ACC112 (cell line): ENCODE results near the gene L3MBTL3.
A peak's percentile ranks its signal among the peaks of the same experiment; 100 is the strongest.

Experiments used
- H2AFZ ChIP-seq: fragments of 200-600 bp; sonication (generic); one replicate; pipeline ENCODE4 v1.6.0; 2017; ENCODE audit warnings: antibody characterized with exemption, low read length; ENCODE audit not compliant: unreplicated experiment
- H3K27ac ChIP-seq: fragments of 200-600 bp; sonication (generic); 2 replicates; pipeline ENCODE4 v1.5.1; 2014; ENCODE audit warnings: low read depth, mild to moderate bottlenecking, antibody characterized with exemption, low read length, moderate library complexity
- H3K27me3 ChIP-seq: fragments of 200-600 bp; sonication (generic); 2 replicates; pipeline ENCODE4 v1.6.1; 2014; ENCODE audit warnings: mild to moderate bottlenecking, antibody characterized with exemption, low read length, moderate library complexity, mixed read lengths; ENCODE audit not compliant: insufficient read depth
- H3K36me3 ChIP-seq: fragments of 200-600 bp; sonication (generic); 2 replicates; pipeline ENCODE4 v1.6.1; 2016; ENCODE audit warnings: mild to moderate bottlenecking, antibody characterized with exemption, low read length, moderate library complexity, mixed read lengths; ENCODE audit not compliant: insufficient read depth
- H3K4me1 ChIP-seq: fragments of 200-600 bp; sonication (generic); one replicate; pipeline ENCODE4 v1.6.1; 2016; ENCODE audit warnings: low read length, mixed read lengths; ENCODE audit not compliant: insufficient read depth, unreplicated experiment, control insufficient read depth
- H3K4me3 ChIP-seq: fragments of 200-600 bp; sonication (generic); 2 replicates; pipeline ENCODE4 v1.5.1; 2014; ENCODE audit warnings: mild to moderate bottlenecking, low read depth, low read length
- H3K79me2 ChIP-seq: fragments of 200-600 bp; sonication (generic); one replicate; pipeline ENCODE4 v1.6.0; 2016; ENCODE audit warnings: low read length; ENCODE audit not compliant: control insufficient read depth, unreplicated experiment, insufficient read depth

L3MBTL3 gene

GRCh38 chr6:130018292-130018743, at the start of gene L3MBTL3:
Gene L3MBTL3, plus strand, starts transcription at chr6:130018581. Its CDS starts 24,119 bp downstream, at chr6:130042700.
- Histone ChIP-seq H3K4me1 (no peaks in the 10 kb centered on the region), H3K79me2 (no peaks in the 10 kb centered on the region), H3K4me3 (peak within 1 kb of the TSS; percentile 93), H3K27ac (no peak within 1 kb of the TSS), H2AFZ (peak within 1 kb of the TSS; percentile 100), H3K27me3 (no peaks in the 10 kb centered on the region), H3K36me3 (no peaks in the 10 kb centered on the region)

GRCh38 chr6:129969064-129969463, 49.3 kb upstream of the L3MBTL3 start:
- H3K4me3 ChIP-seq = no peak overlapping the region
- H3K27ac ChIP-seq = no peak overlapping the region
- no peaks in the 10 kb centered on the region for H3K36me3 ChIP-seq
- H3K4me1 ChIP-seq = no peaks in the 10 kb centered on the region
- H3K27me3 ChIP-seq = peaks cover 21% of the 10 kb centered on the region; the same call in 1 of the 2 replicates
- H2AFZ ChIP-seq = no peak overlapping the region
- no peaks in the 10 kb centered on the region for H3K79me2 ChIP-seq

- H3K4me3 ChIP-seq = no peak overlapping the region
- H3K27me3 ChIP-seq = peaks cover 13% of the 10 kb centered on the region; the same call in 1 of the 2 replicates
- H2AFZ ChIP-seq = no peak overlapping the region
Observed at GRCh38 chr6:129976110-129976509, 42.3 kb upstream of the L3MBTL3 start.

GRCh38 chr6:129978148-129978916, 40.0 kb upstream of the L3MBTL3 start:
- Histone ChIP-seq H3K79me2 (no peaks in the 10 kb centered on the region), H3K27me3 (0 out of 2 replicates have a peak, but pooled peaks cover 2% of the 10 kb centered on the region), H3K27ac (no peak overlapping the region), H2AFZ (no peak overlapping the region), H3K4me3 (no peak overlapping the region), H3K4me1 (no peaks in the 10 kb centered on the region), H3K36me3 (no peaks in the 10 kb centered on the region)

More at GRCh38 chr6:129976110-129976509, 42.3 kb upstream of the L3MBTL3 start:
- no peaks in the 10 kb centered on the region for H3K4me1 ChIP-seq
- H3K36me3 ChIP-seq = no peaks in the 10 kb centered on the region
- H3K79me2 ChIP-seq = no peaks in the 10 kb centered on the region
- no peak overlapping the region for H3K27ac ChIP-seq

- Histone ChIP-seq H2AFZ (no peak overlapping the region), H3K27me3 (no peaks in the 10 kb centered on the region), H3K4me1 (no peaks in the 10 kb centered on the region), H3K27ac (no peak overlapping the region), H3K36me3 (no peaks in the 10 kb centered on the region), H3K4me3 (no peak overlapping the region), H3K79me2 (no peaks in the 10 kb centered on the region)
Observed at GRCh38 chr6:129980821-129981220, 37.6 kb upstream of the L3MBTL3 start.

GRCh38 chr6:129981598-129981997, 36.8 kb upstream of the L3MBTL3 start:
- Histone ChIP-seq H3K27me3 (no peaks in the 10 kb centered on the region), H3K4me3 (no peak overlapping the region), H3K27ac (no peak overlapping the region), H2AFZ (peak overlapping the region; percentile 72), H3K79me2 (no peaks in the 10 kb centered on the region), H3K4me1 (no peaks in the 10 kb centered on the region), H3K36me3 (no peaks in the 10 kb centered on the region)

- Histone ChIP-seq H3K27ac (no peak overlapping the region), H3K4me3 (no peak overlapping the region), H3K36me3 (no peaks in the 10 kb centered on the region), H2AFZ (no peak overlapping the region), H3K79me2 (no peaks in the 10 kb centered on the region), H3K4me1 (no peaks in the 10 kb centered on the region), H3K27me3 (no peaks in the 10 kb centered on the region)
Observed at GRCh38 chr6:129989396-129989795, 29.0 kb upstream of the L3MBTL3 start.

- H3K4me1 ChIP-seq = no peaks in the 10 kb centered on the region
- no peak overlapping the region for H2AFZ ChIP-seq
- no peak overlapping the region for H3K27ac ChIP-seq
Observed at GRCh38 chr6:129992881-129993280, 25.5 kb upstream of the L3MBTL3 start.

GRCh38 chr6:129994410-129994809, 24.0 kb upstream of the L3MBTL3 start:
- 0 out of 2 replicates have a peak, but pooled peaks cover 3% of the 10 kb centered on the region for H3K27me3 ChIP-seq
- H3K79me2 ChIP-seq = no peaks in the 10 kb centered on the region
- H3K36me3 ChIP-seq = no peaks in the 10 kb centered on the region
- H3K27ac ChIP-seq = no peak overlapping the region
- H3K4me1 ChIP-seq = no peaks in the 10 kb centered on the region
- H3K4me3 ChIP-seq = no peak overlapping the region
- no peak overlapping the region for H2AFZ ChIP-seq

More at GRCh38 chr6:129992881-129993280, 25.5 kb upstream of the L3MBTL3 start:
- H3K27me3 ChIP-seq = 0 out of 2 replicates have a peak, but pooled peaks cover 3% of the 10 kb centered on the region
- H3K79me2 ChIP-seq = no peaks in the 10 kb centered on the region
- no peak overlapping the region for H3K4me3 ChIP-seq
- no peaks in the 10 kb centered on the region for H3K36me3 ChIP-seq

- Histone ChIP-seq H3K27me3 (0 out of 2 replicates have a peak, but pooled peaks cover 3% of the 10 kb centered on the region), H3K4me3 (no peak overlapping the region), H3K79me2 (no peaks in the 10 kb centered on the region), H3K27ac (no peak overlapping the region), H3K4me1 (peaks cover 3% of the 10 kb centered on the region), H2AFZ (no peak overlapping the region), H3K36me3 (no peaks in the 10 kb centered on the region)
Observed at GRCh38 chr6:129996387-129996786, 22.0 kb upstream of the L3MBTL3 start.
